NCI-H69 (cell line): ENCODE data around the gene PAX3.

Experiments
- DNase-seq: peaks from one replicate; lab custom pipeline; 2025; lab: John Stamatoyannopoulos, UW

The PAX3 gene

GRCh38 chr2:222310747-222311318 is 12.0 kb upstream of the PAX3 start:
- no peak for DNase-seq

GRCh38 chr2:222309766-222310165 is 11.0 kb upstream of the PAX3 start:
- no peak for DNase-seq

DNA sequence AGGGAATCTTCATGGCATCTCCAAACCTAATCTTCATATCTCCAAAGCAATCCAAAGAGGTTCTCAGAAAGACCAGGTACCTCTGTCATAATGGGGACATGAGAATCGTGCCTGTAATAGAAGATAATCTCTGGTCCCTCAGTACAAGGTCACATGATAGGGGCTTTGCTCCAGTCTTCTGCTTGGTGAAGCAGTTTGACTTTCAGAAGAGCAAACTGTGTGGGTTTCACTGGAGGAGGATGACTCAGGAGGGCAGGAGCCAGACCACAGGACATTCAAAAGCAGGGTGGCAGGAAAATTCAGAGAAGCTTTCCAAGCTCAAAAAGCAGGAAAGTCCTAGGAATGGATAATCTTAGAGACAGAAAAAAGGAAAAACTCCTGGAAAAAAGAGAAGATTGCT is 10.6 kb upstream of the PAX3 start:
- no peak for DNase-seq

- no peak for DNase-seq
Observed at GRCh38 chr2:222307978-222308730, 9.4 kb upstream of the PAX3 start.

DNA sequence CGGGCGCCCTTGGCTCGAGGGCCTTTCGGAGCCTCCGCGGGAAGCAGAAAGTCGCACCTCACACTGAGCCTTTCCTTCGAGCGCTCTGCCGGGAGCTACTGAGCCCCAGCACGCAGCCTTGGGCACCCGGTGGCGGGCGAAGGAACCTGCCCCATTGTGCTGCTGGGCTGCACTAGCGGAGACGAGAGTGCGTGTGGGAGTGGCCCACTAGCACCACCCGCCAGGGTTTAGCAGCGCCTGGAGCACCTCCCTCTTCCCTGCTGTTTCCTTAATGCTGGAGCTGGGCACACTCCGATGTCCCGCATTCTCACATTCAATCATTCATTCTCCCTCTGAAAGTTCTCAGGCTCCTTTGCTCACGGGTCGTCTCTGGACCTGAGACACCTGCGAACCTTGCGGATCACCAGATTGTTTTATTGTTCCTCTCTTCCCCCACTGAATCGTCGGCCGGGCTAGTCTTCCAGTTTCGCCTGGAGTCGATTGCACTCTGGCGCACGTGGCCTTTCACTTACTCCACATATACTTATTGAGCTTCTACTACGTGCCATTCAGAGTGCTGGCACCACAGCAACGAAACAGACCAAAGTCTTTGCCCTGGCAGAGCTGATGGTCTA is 8.5 kb upstream of the PAX3 start:
- no peak for DNase-seq

- DNase-seq: no peak
Observed at GRCh38 chr2:222306393-222307142, 7.8 kb upstream of the PAX3 start.

DNA sequence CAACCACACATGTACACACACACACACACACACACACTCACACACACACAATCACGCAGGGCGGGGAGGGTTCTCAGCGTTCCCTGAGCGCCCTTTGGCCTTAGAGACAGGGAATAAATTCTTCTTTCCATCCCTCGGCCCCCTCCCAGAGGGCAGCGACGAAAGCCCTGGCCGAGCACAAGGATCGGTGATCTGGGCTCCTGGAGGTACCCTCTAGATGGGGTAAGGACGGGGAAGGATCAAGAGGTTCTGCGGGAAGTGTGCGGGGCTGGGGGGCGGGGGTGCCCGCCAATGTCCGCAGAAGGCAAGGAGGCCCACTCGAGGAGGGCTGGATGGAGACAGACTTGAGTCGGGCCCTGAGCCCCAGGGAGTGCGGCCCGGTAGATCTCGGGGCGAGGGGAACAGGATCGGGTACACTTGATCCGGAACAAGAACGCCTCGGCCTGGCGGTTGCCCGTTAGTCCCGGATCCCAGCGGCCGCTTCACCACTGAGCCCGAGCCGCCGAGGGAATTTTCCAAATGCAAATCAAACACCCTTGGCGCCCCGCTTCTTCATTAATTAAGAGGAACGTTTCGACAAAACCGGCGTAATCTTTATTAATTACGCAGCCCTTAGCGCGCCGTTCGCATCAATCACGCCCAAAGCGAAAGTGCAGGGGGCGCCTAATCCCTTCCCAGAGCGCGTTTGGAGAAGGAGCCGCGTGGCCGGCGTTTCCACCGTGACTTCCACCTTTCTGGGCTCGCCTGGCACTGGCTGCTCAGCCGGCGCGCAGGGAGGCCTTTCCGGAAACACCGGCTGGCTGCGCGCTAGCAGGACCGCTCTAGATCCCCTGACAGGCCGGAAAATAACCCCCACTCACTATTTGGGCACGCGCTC is 7.0 kb upstream of the PAX3 start:
- peak; percentile 12 for DNase-seq

GRCh38 chr2:222304737-222305515 is 6.1 kb upstream of the PAX3 start:
- no peak for DNase-seq

- no peak for DNase-seq
Observed at GRCh38 chr2:222303828-222304736, 5.3 kb upstream of the PAX3 start.

DNA sequence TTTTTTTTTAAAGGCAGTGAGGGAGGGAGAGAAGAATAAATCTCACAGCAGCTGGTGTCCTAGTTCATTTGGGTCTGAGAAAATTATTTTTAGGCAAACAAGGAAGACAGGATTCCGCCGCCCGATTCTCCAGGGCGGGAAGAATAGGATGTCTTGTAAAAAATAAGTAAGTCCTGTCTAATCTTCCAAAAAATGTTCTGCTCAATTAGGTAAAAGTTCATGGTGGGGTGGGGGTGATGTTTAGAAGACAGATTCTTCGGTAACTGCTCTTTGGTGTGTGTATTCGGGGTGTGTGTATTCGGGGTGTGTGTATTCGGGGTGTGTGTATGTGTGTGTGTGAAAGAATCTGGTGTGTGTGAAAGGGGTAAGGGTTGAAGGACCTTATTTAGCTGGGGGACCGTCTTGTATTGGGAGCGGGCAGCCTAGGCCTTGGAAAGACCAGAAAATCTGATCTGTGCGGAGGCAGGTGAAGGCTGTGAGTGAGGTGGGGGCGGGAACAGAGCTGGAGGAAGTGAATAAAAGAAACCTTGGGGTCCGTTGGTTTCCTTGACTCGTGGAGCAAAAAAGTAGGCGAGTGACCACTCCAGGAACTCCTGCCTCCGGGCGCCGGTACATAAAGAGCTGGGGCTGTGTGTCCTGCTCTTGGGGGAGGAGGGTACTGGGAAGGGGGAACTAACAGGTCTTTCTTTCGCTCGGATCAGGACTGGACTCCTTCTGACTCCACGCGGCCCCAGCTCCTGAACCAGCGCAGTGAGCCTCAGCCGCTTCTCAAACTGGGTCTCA is 4.4 kb upstream of the PAX3 start:
- no peak for DNase-seq

DNA sequence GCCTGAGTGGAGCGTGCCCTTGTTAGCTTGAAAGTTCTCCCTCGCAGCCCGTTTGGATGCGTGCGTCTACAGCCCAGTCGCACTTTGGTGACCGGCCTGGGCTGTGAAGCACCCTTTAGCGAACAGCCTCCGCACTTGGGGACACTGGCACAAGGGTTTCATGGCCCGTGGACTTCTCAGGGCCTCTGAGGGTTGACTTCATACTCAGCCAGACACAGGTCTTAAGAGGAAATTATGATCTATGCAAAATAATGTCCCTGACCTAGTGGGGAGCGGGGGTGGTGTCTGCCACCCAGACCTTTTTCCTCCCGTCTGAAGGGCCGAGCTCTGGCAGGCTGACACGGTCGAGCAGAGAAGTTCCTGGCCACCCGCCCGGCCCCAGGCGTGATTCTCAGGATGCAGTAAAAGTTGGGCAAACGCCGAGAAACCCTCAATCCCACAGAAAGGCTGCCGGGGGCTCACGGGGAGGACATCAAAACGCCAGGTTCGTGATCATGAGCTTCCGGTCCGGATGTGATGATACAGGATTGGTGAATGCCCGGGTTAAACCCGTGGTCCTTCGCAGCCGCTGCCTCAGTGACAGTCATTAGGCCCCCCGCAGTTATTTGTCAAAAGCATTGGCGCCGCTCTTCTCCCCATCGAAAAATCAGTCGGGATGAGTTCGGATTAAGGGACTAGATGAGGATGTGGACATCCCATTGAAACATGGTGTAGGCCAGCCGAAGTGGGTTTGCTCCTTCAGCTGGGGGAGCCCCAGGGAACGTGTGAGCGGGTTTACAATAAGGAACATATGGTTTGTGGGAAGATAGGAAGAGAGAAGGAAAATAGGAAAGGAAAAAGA is 3.6 kb upstream of the PAX3 start:
- no peak for DNase-seq

GRCh38 chr2:222301796-222302118 is 3.0 kb upstream of the PAX3 start:
- DNase-seq: no peak

DNA sequence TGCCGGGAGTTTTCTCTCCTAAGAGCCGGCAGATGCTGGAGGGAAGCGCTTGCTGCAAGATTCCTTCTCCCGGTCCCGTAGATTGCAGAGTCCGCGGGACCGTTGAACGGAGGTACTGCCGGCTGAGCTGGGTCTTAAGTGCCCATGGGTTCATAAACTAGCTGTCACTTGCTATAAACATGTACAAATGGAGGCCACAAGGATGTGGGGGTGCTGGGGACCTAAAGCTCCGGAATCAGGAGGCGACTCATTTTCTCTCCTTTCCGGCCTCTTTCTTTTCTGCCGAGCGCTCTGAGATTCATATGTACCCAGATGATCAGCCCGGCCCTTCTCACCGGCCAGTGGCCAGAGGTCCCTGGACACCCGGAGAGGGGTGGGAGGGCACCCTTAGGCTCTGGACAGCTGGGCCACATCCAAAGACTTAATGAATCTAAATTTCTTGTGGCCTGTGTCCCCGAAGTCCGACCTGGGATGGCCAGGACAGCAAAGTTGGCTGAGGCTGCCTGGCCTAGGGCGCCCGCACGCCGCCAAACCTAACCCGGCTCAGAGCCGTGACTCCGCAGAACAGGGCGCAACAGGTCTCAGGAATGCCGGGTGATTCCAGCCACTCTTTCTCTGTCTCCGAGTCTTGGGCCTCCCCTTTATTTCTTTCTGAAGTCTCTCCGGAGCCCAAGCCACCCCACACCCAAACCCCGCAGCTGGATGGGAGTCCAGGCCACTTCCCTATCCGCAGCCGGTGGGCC is 2.4 kb upstream of the PAX3 start:
- no peak for DNase-seq

DNA sequence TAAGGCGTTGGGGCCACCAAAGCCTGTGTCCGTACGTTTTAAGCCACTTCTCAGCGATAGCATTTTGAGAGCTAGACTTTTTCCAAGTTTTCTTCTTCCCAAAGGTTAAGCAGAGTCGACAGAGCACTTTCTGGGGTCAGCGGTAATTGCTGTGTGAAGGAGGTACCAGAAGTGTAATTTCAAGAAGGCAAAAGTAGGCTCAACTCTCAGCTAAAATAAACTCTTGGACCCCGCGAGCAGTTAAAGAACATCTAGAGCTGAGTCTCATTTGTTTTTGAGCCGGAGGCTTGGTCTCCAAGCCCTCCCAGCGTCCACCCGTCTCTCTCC is 1.9 kb upstream of the PAX3 start:
- no peak for DNase-seq

- DNase-seq: no peak
Observed at GRCh38 chr2:222299906-222300725, 1.3 kb upstream of the PAX3 start.

DNA sequence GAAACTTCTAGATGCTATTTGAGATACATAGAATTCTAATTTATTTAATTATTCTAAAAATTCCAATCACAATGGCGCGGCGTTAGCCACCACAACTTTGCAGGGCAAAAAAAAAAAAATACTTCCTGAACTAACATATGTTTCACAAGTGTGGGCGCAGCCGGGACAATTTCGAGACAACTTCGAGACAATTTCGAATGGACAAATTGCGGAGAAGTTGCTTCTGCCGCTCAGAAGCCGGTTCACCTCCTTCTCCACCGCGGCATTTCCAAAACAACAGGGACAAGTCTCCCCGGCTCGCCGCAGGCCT is 842 bp downstream of the PAX3 start:
- no peak for DNase-seq

- no peak for DNase-seq
Observed at GRCh38 chr2:222297600-222297935, 1.2 kb downstream of the PAX3 start.
